H9 (cell line): ENCODE results near the gene DCDC2. TPM values are rescaled to one million over a fixed set of nuclear protein-coding genes. Genes with fewer than 3 reads are reported as not detected.

ENCODE experiments used
- DNase-seq: peaks from one replicate; pipeline ENCODE4 v3.0.0-alpha.2; 2017
- H2AFZ ChIP-seq: one replicate; pipeline ENCODE4 v1.6.1; 2013; ENCODE audit warnings: mild to moderate bottlenecking, low read length, control low read depth, moderate library complexity
- H2AK5ac ChIP-seq: 2 replicates; pipeline ENCODE4 v1.6.1; 2013; ENCODE audit warnings: low read length, control low read depth, mixed read lengths; ENCODE audit not compliant: insufficient read length
- H2BK120ac ChIP-seq: one replicate; pipeline ENCODE4 v1.6.1; 2013; ENCODE audit warnings: low read depth, mild to moderate bottlenecking, low read length, control low read depth, inconsistent platforms; ENCODE audit not compliant: poor library complexity, severe bottlenecking
- H2BK12ac ChIP-seq: 2 replicates; pipeline ENCODE4 v1.6.1; 2013; ENCODE audit warnings: low read length, control low read depth, mixed read lengths, low read depth; ENCODE audit not compliant: insufficient read length
- H2BK15ac ChIP-seq: 2 replicates; pipeline ENCODE4 v1.6.1; 2013; ENCODE audit warnings: low read depth, low read length, control low read depth
- H2BK20ac ChIP-seq: one replicate; pipeline ENCODE4 v1.6.1; 2013; ENCODE audit warnings: low read depth, mild to moderate bottlenecking, low read length, control low read depth, inconsistent platforms; ENCODE audit not compliant: poor library complexity, severe bottlenecking
- H2BK5ac ChIP-seq: 2 replicates; pipeline ENCODE4 v1.6.1; 2013; ENCODE audit warnings: low read length, control low read depth, mixed read lengths; ENCODE audit not compliant: insufficient read length
- H3K14ac ChIP-seq: 2 replicates; pipeline ENCODE4 v1.6.1; 2013; ENCODE audit warnings: low read length, control low read depth; ENCODE audit not compliant: insufficient read depth
- H3K18ac ChIP-seq: 2 replicates; pipeline ENCODE4 v1.6.1; 2013; ENCODE audit warnings: low read depth, mild to moderate bottlenecking, mixed read lengths, low read length, control low read depth; ENCODE audit not compliant: insufficient read length
- H3K23ac ChIP-seq: 2 replicates; pipeline ENCODE4 v1.6.1; 2013; ENCODE audit warnings: low read length, control low read depth, mixed read lengths, low read depth; ENCODE audit not compliant: insufficient read length
- H3K23me2 ChIP-seq: 2 replicates; pipeline ENCODE4 v1.6.1; 2013; ENCODE audit warnings: low read depth, mild to moderate bottlenecking, mixed read lengths, low read length, control low read depth; ENCODE audit not compliant: insufficient read length, poor library complexity, severe bottlenecking
- H3K27ac ChIP-seq: 2 replicates; pipeline ENCODE4 v1.5.1; 2013; ENCODE audit warnings: low read length, control low read depth, mixed read lengths, low read depth; ENCODE audit not compliant: insufficient read length
- H3K27me3 ChIP-seq: 2 replicates; pipeline ENCODE4 v1.6.1; 2013; ENCODE audit warnings: low read length, control low read depth, inconsistent platforms; ENCODE audit not compliant: insufficient read depth
- H3K4ac ChIP-seq: 2 replicates; pipeline ENCODE4 v1.6.1; 2013; ENCODE audit warnings: low read depth, mild to moderate bottlenecking, control low read depth, inconsistent platforms, low read length, moderate library complexity
- H3K4me1 ChIP-seq: 2 replicates; pipeline ENCODE4 v1.6.1; 2013; ENCODE audit warnings: low read length, control low read depth, inconsistent platforms; ENCODE audit not compliant: insufficient read depth
- H3K4me2 ChIP-seq: 2 replicates; pipeline ENCODE4 v1.6.1; 2013; ENCODE audit warnings: low read length, control low read depth, mixed read lengths; ENCODE audit not compliant: insufficient read length, insufficient read depth
- H3K56ac ChIP-seq: 2 replicates; pipeline ENCODE4 v1.6.1; 2013; ENCODE audit warnings: low read depth, mild to moderate bottlenecking, mixed read lengths, low read length, control low read depth; ENCODE audit not compliant: insufficient read length
- H3K79me1 ChIP-seq: 2 replicates; pipeline ENCODE4 v1.6.1; 2013; ENCODE audit warnings: low read depth, mild to moderate bottlenecking, moderate library complexity, low read length, control low read depth, inconsistent platforms; ENCODE audit not compliant: insufficient read depth, poor library complexity, severe bottlenecking
- H3K79me2 ChIP-seq: 2 replicates; pipeline ENCODE4 v1.6.1; 2013; ENCODE audit warnings: low read length, control low read depth, inconsistent platforms; ENCODE audit not compliant: insufficient read depth
- H3K9ac ChIP-seq: 2 replicates; pipeline ENCODE4 v1.6.1; 2013; ENCODE audit warnings: low read length, control low read depth, mixed read lengths; ENCODE audit not compliant: insufficient read length; ENCODE audit errors: extremely low read depth
- H3K9me3 ChIP-seq: one replicate; pipeline ENCODE4 v1.6.1; 2013; ENCODE audit warnings: low read depth, low read length, inconsistent platforms; ENCODE audit not compliant: control insufficient read depth
- H3T11ph ChIP-seq: one replicate; pipeline ENCODE4 v1.6.1; 2013; ENCODE audit warnings: mild to moderate bottlenecking, low read length, control low read depth, inconsistent platforms
- H4K20me1 ChIP-seq: one replicate; pipeline ENCODE4 v1.6.1; 2013; ENCODE audit not compliant: control insufficient read depth, insufficient read length, insufficient read depth
- H4K5ac ChIP-seq: 2 replicates; pipeline ENCODE4 v1.6.1; 2013; ENCODE audit warnings: low read depth, mild to moderate bottlenecking, mixed read lengths, low read length, control low read depth; ENCODE audit not compliant: insufficient read length
- H4K8ac ChIP-seq: replicated peaks from 2 replicates; pipeline ENCODE4 v1.6.1; 2013; ENCODE audit warnings: low read length, control low read depth, mixed read lengths, low read depth; ENCODE audit not compliant: insufficient read length
- H4K91ac ChIP-seq: 2 replicates; pipeline ENCODE4 v1.6.1; 2013; ENCODE audit warnings: low read depth, mild to moderate bottlenecking, moderate library complexity, mixed read lengths, low read length, control low read depth; ENCODE audit not compliant: insufficient read length
- H3K27ac Mint-ChIP-seq, 3 experiments: 2 replicates in 2 of 3; 3 replicates in 1 of 3; pipeline ENCODE4 v1.8.0; 2020 to 2021; ENCODE audit warnings: mixed read lengths in 3 of 3, mild to moderate bottlenecking in 1 of 3, moderate library complexity in 1 of 3
- H3K27me3 Mint-ChIP-seq: 2 replicates; pipeline ENCODE4 v1.8.0; 2021; ENCODE audit warnings: low read depth, mild to moderate bottlenecking, moderate library complexity, mixed read lengths
- H3K36me3 Mint-ChIP-seq, 3 experiments: 2 replicates in 2 of 3; 3 replicates in 1 of 3; pipeline ENCODE4 v1.8.0; 2020 to 2021; ENCODE audit warnings: low read depth in 3 of 3, mixed read lengths in 3 of 3; ENCODE audit not compliant: insufficient read depth in 1 of 3
- H3K4me1 Mint-ChIP-seq, 2 experiments: 2 replicates each; pipeline ENCODE4 v1.8.0; 2020; ENCODE audit warnings: mixed read lengths in 2 of 2
- H3K4me3 Mint-ChIP-seq, 2 experiments: 2 replicates in 1 of 2; 3 replicates in 1 of 2; pipeline ENCODE4 v1.8.0; 2020 to 2021; ENCODE audit warnings: mild to moderate bottlenecking in 2 of 2, mixed read lengths in 2 of 2, moderate library complexity in 1 of 2
- H3K9me3 Mint-ChIP-seq, 2 experiments: 2 replicates in 1 of 2; 3 replicates in 1 of 2; pipeline ENCODE4 v1.8.0; 2020; ENCODE audit warnings: mild to moderate bottlenecking in 2 of 2, mixed read lengths in 2 of 2, moderate library complexity in 1 of 2
- WGBS: extraction: QIAGEN DNeasy Blood & Tissue Kit; methylation state at CpG from one replicate; pipeline ENCODE4 v1.1.7; 2013; ENCODE audit warnings: missing lambda C conversion rate, low lambda C conversion rate, mixed read lengths; ENCODE audit not compliant: insufficient read length; ENCODE audit errors: extremely low coverage; 5-methylcytosine and 5-hydroxymethylcytosine counted together
- total RNA-seq: library from RNA; stranded (reverse); gene quantifications from 2 replicates; pipeline ENCODE4 v1.2.1, GENCODE V29; 2021
- TF ChIP-seq, protein P1 (sequence below): fragments of 200-600 bp; sonication (generic); conservative IDR thresholded peaks from 3 replicates; pipeline ENCODE4 v1.8.0; 2021; ENCODE audit warnings: antibody characterized with exemption, mild to moderate bottlenecking

The DCDC2 gene
- total RNA-seq, 1 experiment from 2014 or later, result 0.59 TPM

- no peaks in the 10 kb centered on the region for H3K79me1 ChIP-seq
- no peak overlapping the region for H3K4me3 Mint-ChIP-seq
Measured at GRCh38 chr6:24240943-24241342, 116.9 kb downstream of the DCDC2 start.

More at GRCh38 chr6:24240943-24241342, 116.9 kb downstream of the DCDC2 start:
- no peak overlapping the region for H3K9ac ChIP-seq
- Mint-ChIP-seq H3K27ac (no peak overlapping the region), H3K36me3 (peaks cover 3 to 12% (median 4%) of the 10 kb centered on the region in 3 experiments; a peak in 5 of 7 replicates), H3K27me3 (no peaks in the 10 kb centered on the region), H3K9me3 (peaks cover 10% of the 10 kb centered on the region in 2 experiments), H3K4me1 (peaks cover 17 to 22% of the 10 kb centered on the region in 2 experiments)
- H3K4ac ChIP-seq, result no peak overlapping the region
- H3K27me3 ChIP-seq, result no peaks in the 10 kb centered on the region
- no peak for DNase-seq
- no peak overlapping the region for H3K4me2 ChIP-seq
- no peak overlapping the region for H2AFZ ChIP-seq
- no peak overlapping the region for H2BK20ac ChIP-seq
- TF ChIP-seq, protein P1, sequence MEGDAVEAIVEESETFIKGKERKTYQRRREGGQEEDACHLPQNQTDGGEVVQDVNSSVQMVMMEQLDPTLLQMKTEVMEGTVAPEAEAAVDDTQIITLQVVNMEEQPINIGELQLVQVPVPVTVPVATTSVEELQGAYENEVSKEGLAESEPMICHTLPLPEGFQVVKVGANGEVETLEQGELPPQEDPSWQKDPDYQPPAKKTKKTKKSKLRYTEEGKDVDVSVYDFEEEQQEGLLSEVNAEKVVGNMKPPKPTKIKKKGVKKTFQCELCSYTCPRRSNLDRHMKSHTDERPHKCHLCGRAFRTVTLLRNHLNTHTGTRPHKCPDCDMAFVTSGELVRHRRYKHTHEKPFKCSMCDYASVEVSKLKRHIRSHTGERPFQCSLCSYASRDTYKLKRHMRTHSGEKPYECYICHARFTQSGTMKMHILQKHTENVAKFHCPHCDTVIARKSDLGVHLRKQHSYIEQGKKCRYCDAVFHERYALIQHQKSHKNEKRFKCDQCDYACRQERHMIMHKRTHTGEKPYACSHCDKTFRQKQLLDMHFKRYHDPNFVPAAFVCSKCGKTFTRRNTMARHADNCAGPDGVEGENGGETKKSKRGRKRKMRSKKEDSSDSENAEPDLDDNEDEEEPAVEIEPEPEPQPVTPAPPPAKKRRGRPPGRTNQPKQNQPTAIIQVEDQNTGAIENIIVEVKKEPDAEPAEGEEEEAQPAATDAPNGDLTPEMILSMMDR, result no peak
- no peak overlapping the region for H4K8ac ChIP-seq
- no peak overlapping the region for H3K23ac ChIP-seq
- H3K14ac ChIP-seq, result no peak overlapping the region
- H3K27ac ChIP-seq, result no peak overlapping the region
- H3K23me2 ChIP-seq, result no peaks in the 10 kb centered on the region
- H4K91ac ChIP-seq, result no peak overlapping the region
- H3T11ph ChIP-seq, result no peak overlapping the region
- H3K18ac ChIP-seq, result no peak overlapping the region
- H2BK120ac ChIP-seq, result no peak overlapping the region
- no peak overlapping the region for H4K5ac ChIP-seq
- no peak overlapping the region for H2BK5ac ChIP-seq
- no CpG with 5 or more reads among the region's 2 CpGs for WGBS
- H4K20me1 ChIP-seq, result no peaks in the 10 kb centered on the region
- H3K4me1 ChIP-seq, result no peaks in the 10 kb centered on the region
- no peaks in the 10 kb centered on the region for H3K9me3 ChIP-seq
- no peak overlapping the region for H2BK15ac ChIP-seq
- H3K56ac ChIP-seq, result no peak overlapping the region
- no peak overlapping the region for H2AK5ac ChIP-seq
- H3K79me2 ChIP-seq, result no peaks in the 10 kb centered on the region
- no peak overlapping the region for H2BK12ac ChIP-seq
